Measurements from ENCODE around the gene SLC9A1. TPM values are rescaled to one million over a fixed set of nuclear protein-coding genes. Genes with fewer than 3 reads are reported as not detected.

The SLC9A1 gene
- total RNA-seq, 1 experiment from 2014 or later = 21.7 TPM

DNA sequence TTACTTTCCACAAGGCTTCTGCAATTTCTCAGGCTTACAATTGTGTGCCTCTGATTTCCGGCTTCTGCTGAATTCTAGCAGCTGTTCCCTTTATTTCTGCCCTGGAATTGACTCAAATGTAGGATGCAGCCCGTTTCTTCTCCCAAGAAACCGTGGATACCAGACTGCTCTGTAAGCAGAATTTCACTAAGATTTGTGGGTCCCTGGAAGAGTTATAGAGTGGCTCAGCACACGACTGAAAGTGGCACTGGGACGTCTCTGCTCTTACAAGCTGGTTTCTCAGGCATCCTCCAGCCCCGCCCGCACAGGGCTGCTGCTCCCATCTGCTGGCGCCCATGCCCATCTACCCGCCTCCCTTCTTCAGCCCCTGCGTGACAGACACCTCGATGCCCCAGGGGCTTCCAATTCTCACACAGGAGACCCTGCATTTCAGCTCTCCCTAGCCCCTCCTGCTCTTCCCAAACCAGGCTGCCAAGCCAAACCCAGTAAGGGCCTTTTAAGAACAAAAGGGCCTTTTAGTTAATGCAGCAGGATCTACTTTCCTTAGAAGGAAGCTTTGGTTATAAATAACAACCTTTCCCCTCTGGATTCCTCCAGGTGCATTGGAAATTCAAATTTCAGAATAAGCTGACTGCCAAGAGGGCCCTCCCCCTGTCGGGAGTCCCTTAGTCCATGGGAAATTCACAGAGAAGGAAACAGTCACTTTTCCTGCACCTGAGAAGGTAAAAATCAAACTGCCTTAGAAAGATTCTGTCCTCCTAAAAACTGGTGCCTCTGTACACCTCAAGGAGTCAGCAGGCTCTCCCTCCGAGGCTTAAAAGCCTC lies 96.9 kb downstream of the SLC9A1 start:
- CTCF ChIA-PET = interaction anchor here (3.1 kb wide), 1 partner anchor 13 kb away, joined by 12 read pairs; no protein-coding TSS in a partner anchor
- no peak overlapping the region for H3K4me2 ChIP-seq (ENCODE audit: low read length)

More for the DNA sequence above, 96.9 kb downstream of the SLC9A1 start:
- no TSS peak for BruUV-seq (replicated peaks)
- H3K4me3 ChIP-seq (replicated peaks in 1 of 2; ENCODE audit: low read depth in 1 of 2, low read length in 2 of 2) = no peak overlapping the region
- H3K9ac ChIP-seq (ENCODE audit: low read length) = no peak overlapping the region
- no peaks in the 10 kb centered on the region for H3K4me1 ChIP-seq (ENCODE audit: control insufficient read depth in 1 of 2, insufficient read depth in 2 of 2, low read length in 2 of 2)
- H3K9me2 ChIP-seq (ENCODE audit: insufficient read depth) = no peaks in the 10 kb centered on the region
- ChIA-PET POLR2A (no interaction called here), RAD21 (ENCODE audit: low non-redundant PET in 1 of 2, low total read pairs in 2 of 2, uncharacterized antibody in 2 of 2, unreplicated experiment in 2 of 2) (no interaction called here)
- H2AFZ ChIP-seq (ENCODE audit: low read depth, low read length, poor library complexity, severe bottlenecking) = no peak overlapping the region
- no peaks in the 10 kb centered on the region for H4K20me1 ChIP-seq (ENCODE audit: insufficient read depth)
- TF ChIP-seq POLR2A (IDR thresholded peaks at IDR 0.05; ENCODE audit: borderline replicate concordance, extremely low read depth, insufficient read depth, insufficient read length) = no peak
- no peak for TF ChIP-seq CBX3 (IDR thresholded peaks at IDR 0.05; ENCODE audit: low read depth)
- no peak for TF ChIP-seq YY1 (IDR thresholded peaks at IDR 0.05; ENCODE audit: extremely low read depth, insufficient replicate concordance, low read depth, low read length)
- TF ChIP-seq SP1 (IDR thresholded peaks at IDR 0.05; ENCODE audit: low read depth) = no peak
- TF ChIP-seq, protein P1, sequence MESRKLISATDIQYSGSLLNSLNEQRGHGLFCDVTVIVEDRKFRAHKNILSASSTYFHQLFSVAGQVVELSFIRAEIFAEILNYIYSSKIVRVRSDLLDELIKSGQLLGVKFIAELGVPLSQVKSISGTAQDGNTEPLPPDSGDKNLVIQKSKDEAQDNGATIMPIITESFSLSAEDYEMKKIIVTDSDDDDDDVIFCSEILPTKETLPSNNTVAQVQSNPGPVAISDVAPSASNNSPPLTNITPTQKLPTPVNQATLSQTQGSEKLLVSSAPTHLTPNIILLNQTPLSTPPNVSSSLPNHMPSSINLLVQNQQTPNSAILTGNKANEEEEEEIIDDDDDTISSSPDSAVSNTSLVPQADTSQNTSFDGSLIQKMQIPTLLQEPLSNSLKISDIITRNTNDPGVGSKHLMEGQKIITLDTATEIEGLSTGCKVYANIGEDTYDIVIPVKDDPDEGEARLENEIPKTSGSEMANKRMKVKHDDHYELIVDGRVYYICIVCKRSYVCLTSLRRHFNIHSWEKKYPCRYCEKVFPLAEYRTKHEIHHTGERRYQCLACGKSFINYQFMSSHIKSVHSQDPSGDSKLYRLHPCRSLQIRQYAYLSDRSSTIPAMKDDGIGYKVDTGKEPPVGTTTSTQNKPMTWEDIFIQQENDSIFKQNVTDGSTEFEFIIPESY (IDR thresholded peaks at IDR 0.05; ENCODE audit: extremely low read depth, insufficient replicate concordance, low read length) = no peak
- no peak for TF ChIP-seq JUND (IDR thresholded peaks at IDR 0.05)
- no peak for TF ChIP-seq EZH2 (IDR thresholded peaks at IDR 0.05)
- TF ChIP-seq SRF (IDR thresholded peaks at IDR 0.05; ENCODE audit: low read depth) = no peak
- TF ChIP-seq EZH2phosphoT487 (IDR thresholded peaks at IDR 0.05; ENCODE audit: borderline replicate concordance) = no peak
- TF ChIP-seq FOSL1 (IDR thresholded peaks at IDR 0.05; ENCODE audit: low read depth) = no peak
- no peak for TF ChIP-seq ZNF274 (IDR thresholded peaks at IDR 0.05; ENCODE audit: low read depth, low read length)
- no peak for TF ChIP-seq SIN3A (IDR thresholded peaks at IDR 0.05; ENCODE audit: low read depth)
- TF ChIP-seq, protein P2, sequence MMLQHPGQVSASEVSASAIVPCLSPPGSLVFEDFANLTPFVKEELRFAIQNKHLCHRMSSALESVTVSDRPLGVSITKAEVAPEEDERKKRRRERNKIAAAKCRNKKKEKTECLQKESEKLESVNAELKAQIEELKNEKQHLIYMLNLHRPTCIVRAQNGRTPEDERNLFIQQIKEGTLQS (IDR thresholded peaks at IDR 0.05) = no peak
- no peak for TF ChIP-seq ELF1 (IDR thresholded peaks at IDR 0.05; ENCODE audit: borderline replicate concordance, low read depth)
- TF ChIP-seq CEBPB (IDR thresholded peaks at IDR 0.05; ENCODE audit: low read depth) = no peak
- intact Hi-C loops (cut with micrococcal nuclease) = no loop called here
- H3K27me3 ChIP-seq (ENCODE audit: insufficient read depth, low read length) = no peaks in the 10 kb centered on the region
- H3K27ac ChIP-seq (ENCODE audit: low read depth, low read length) = no peak overlapping the region
- H3K9me3 ChIP-seq (ENCODE audit: control insufficient read depth in 1 of 2, insufficient read depth in 1 of 2, low read depth in 1 of 2, low read length in 2 of 2) = no peaks in the 10 kb centered on the region
- no peaks in the 10 kb centered on the region for H3K36me3 ChIP-seq (ENCODE audit: control insufficient read depth in 1 of 2, insufficient read depth in 2 of 2, low read length in 2 of 2)
- no peaks in the 10 kb centered on the region for H3K79me2 ChIP-seq (ENCODE audit: insufficient read depth, low read length)
- DNase-seq (ENCODE audit: low read depth, low spot score) (no peak), ATAC-seq (no peak)
